Dermis microvascular lymphatic vessel endothelial cell (primary cell): Measurements from ENCODE around the gene PPP1R7. TPM values are rescaled to one million over a fixed set of nuclear protein-coding genes. Genes with fewer than 3 reads are reported as not detected.

ENCODE experiments used
- DNase-seq, 2 donors: peaks; one replicate each; pipeline versions ENCODE4 v3.0.0 to v3.0.0-alpha.2; 2010; ENCODE audit warnings: low read depth in 2 of 2
- total RNA-seq: library from RNA; depleted of rRNA; stranded (reverse); fragments of >200 nt; gene quantifications from 2 replicates; pipeline ENCODE4 v1.2.1, GENCODE V29; 2014

The PPP1R7 gene
- total RNA-seq, 1 donor from 2014 or later = 50.5 TPM

DNA sequence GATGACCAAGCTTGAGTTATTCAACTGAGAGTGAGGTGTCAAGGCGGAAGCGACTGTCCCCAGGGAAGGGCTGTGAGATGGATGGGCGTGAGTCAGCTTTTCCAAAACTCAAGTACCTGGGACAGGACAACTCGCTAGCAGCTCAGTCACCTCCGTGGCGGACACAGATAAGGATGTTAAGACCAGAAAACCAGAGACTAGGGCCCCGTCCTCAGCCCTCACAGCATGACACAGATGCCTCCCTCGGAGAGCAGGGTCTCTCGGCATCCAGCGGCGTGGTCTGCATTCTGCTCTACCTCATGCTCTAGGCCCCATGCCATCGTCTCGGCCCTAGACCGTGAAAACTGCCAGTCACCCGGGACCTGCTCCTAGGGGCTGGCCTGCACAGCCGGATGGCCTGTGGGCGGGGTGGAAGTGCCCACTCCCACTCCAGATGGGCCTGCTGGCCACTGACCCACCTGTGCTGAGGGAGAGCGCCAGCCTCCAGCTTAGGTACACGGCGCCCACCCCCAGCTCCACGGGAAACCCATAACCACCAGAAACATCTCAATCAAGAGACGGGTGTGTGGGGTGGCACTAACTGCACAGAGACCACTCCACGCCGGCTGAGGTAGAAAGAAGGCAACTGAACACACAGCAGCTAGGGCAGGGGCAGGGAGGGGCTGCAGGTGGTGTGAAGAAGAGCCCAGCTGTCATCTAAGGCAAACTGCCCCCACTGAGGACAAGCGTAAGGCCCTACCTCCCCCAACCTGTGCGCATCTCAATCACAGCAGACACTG lies 78.0 kb downstream of the PPP1R7 start:
- DNase-seq = no peak

DNA sequence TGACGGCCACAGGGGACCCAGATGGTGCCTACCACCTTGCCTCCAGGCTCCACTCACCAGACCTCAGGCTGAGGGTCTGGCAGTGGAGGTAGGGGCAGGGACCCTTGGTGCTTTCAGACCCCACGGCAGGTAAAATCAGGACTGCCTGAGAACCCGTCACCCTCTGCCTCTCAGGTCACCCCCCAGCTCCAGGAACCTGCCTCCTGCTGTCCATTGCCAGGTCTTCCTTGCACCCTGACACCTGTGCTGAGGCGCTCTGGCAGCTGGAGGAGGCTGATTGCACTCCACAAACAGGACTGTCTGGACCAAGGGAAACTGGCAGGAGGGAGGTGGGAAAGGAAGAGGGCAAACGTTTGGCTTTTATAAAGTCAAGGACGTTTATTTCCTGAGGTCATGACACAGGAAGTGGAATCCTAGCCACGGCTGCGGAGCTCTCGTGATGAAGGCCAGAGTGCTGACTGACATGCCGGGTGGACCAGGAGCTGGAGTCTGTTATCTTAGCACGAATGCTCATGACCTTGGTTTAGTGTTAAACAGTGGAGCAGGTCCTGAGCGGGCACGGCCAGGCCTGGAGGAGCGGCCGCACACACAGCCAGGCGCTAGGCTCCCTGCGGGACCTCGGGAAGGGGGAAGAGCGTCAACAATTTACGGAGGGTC lies 78.7 kb downstream of the PPP1R7 start:
- DNase-seq = peak; percentile 51 to 68

DNA sequence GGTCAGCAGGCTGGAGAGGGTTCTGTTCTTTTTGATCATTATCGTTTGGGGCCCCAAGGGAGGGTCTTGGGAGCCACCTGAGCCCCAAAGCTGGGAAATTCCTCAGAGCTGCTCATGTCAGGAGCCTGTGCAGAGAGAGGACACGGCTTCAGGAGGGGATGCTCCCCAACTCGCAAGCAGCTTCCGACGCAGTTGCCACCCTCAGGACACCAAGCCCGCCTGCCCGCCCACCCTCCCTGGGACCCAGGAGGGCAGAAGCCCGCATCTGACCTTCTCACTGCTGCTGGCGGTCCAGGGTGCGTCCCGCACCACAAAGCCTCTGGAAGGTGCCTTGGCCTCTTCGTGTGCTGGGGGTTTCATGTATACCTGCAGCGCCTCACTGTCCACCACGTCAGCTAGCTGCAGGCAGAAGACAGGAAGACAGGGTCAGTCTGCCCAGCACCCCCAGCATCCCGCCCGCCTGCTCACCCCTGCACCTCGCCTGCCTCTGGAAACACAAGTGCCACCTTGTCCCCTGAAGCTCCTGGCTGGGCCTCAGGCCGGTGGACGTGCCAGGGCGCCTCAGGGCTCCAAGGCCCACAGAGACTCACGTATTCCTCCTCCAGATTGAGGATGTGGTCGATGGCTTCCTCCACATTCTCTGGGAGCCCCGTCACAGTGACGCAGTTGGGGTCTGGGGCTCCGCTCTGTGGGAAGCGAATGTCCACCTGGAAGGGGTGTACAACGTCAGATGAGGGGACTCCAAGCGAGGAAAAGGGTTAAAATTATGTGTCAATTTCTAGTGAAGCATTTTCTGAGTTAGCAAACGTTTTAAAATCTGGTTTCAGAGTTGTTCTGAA lies 79.5 kb downstream of the PPP1R7 start:
- DNase-seq = no peak

DNA sequence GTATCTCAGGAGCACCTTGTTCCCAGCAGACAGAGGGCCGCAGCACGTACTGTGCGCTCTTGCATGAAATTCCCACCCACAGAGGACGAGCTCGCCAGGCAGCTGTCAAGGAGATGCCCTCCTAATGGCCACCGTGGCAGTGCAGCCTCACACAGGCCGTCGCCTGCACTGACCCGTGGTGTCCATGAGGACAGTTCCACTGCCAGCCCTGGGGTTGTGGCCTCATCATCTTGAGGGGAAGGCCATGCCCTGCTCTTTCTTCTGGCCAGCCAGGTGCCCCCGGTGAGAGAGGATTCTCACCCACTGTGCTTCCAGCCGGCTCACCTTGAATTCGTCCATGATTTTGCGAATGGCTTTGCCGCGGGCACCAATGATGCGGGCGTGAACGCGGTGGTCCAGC lies 80.2 kb downstream of the PPP1R7 start:
- no peak for DNase-seq

DNA sequence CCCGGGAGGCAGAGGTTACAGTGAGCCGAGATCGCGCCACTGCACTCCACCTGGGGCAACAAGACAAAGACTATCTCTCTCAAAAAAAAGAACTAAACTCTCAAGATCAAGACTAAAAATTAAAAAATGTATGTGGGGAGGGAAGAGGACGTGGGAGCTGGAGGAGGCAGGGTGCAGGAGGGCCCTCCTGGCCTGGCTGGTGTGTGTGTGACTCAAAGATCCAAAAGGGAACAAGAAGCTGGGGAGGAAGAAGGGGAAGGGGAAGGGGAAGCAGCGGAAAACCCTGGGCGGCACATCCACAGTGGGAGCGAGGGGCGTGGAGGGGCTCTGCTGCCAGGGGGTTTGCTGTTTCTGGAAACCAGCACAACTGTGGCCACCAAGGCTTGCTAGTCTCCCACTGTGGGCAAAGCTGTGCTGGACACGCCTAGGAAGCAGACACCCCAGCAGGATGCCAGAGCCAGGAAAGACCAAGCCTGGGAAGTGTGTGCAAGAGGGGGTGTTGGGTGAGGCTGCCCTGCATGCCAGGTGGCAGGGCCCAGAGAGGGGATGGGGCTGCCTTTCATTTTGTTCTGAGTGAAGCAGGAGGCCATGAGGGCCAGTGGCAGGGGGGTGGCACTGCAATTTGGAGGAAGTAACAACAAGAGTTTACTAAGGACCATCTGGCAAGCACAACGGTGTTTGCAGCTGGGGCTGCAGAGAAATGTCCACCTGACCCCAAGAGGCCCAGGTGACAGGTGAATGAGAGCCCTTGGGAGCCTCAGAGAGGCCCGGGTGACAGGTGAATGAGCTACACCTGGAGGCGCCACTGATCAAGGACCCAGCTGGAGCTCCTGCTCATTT lies 82.7 kb downstream of the PPP1R7 start:
- DNase-seq = no peak

Other genes with a start within 250 kb of the PPP1R7 start
- not detected in 2 replicates for gene CROCC2, start 244.1 kb upstream of the PPP1R7 start, total RNA-seq
- 8.6 and 25.3 TPM in 2 replicates for gene SNED1, start 151.8 kb upstream of the PPP1R7 start, total RNA-seq
- gene MTERF4, start 48.2 kb upstream of the PPP1R7 start, total RNA-seq = 28.2 and 33.1 TPM in 2 replicates
- 5.8 and 13.0 TPM in 2 replicates for gene PASK, start 995 bp upstream of the PPP1R7 start, total RNA-seq
- gene ANO7, start 38.2 kb downstream of the PPP1R7 start, total RNA-seq = 1.0 and 2.7 TPM in 2 replicates
- gene HDLBP, start 165.2 kb downstream of the PPP1R7 start, total RNA-seq = 660 and 780 TPM in 2 replicates
- 383 and 471 TPM in 2 replicates for gene SEPTIN2, start 165.5 kb downstream of the PPP1R7 start, total RNA-seq
- 29.4 and 37.0 TPM in 2 replicates for gene FARP2, start 205.8 kb downstream of the PPP1R7 start, total RNA-seq